Retinal pigment epithelial cell (primary cell): ENCODE data around the gene MKNK1.

Experiments
- DNase-seq: peaks from one replicate; pipeline ENCODE4 v3.0.0-alpha.2; 2010; ENCODE audit warnings: low read depth
- H3K4me3 ChIP-seq: 2 replicates; pipeline ENCODE4 v1.5.1; 2011; ENCODE audit warnings: mild to moderate bottlenecking, low read length, control low read depth, moderate library complexity
- TF ChIP-seq, protein P1 (sequence below): conservative IDR thresholded peaks from 2 replicates; pipeline ENCODE4 v1.5.1; 2011; ENCODE audit warnings: low read depth, low read length, control low read depth, inconsistent platforms

The MKNK1 gene

DNA sequence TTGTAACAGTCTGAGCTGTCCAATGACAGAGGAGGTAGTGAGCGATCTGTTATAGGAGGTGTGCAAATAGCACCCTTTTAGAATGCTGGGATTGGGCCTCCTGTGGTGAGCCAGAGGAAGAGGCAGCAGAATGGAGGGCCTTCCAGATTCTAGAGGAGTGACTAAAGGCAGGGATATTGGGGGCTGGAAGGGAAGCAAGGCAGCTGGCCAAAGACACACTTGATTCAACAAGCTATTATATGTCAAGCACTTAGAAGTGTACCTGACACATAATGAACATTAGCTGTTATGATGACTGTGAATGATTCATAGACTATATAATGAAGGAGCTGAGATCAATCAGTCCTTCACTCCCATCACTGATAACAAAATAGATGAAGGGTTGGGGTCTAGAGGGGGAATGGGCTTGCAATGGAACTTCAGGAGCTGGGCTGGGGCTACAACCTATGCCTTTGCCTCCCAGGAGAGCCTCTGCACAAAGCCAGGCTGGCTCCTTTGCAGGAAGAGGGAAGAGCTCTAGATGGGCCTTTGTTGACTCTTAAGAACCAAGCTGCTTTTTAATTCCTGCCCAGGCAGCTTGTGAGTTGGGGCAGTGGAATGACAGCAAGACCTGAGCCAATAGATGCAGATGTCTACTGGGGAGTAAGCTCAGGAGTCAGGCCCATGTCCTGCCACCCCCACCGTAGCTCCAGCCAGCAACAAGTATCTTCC is 2.3 kb upstream of the MKNK1 start:
- TF ChIP-seq, protein P1, sequence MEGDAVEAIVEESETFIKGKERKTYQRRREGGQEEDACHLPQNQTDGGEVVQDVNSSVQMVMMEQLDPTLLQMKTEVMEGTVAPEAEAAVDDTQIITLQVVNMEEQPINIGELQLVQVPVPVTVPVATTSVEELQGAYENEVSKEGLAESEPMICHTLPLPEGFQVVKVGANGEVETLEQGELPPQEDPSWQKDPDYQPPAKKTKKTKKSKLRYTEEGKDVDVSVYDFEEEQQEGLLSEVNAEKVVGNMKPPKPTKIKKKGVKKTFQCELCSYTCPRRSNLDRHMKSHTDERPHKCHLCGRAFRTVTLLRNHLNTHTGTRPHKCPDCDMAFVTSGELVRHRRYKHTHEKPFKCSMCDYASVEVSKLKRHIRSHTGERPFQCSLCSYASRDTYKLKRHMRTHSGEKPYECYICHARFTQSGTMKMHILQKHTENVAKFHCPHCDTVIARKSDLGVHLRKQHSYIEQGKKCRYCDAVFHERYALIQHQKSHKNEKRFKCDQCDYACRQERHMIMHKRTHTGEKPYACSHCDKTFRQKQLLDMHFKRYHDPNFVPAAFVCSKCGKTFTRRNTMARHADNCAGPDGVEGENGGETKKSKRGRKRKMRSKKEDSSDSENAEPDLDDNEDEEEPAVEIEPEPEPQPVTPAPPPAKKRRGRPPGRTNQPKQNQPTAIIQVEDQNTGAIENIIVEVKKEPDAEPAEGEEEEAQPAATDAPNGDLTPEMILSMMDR: no peak
- H3K4me3 ChIP-seq: no peak overlapping the region
- no peak for DNase-seq

DNA sequence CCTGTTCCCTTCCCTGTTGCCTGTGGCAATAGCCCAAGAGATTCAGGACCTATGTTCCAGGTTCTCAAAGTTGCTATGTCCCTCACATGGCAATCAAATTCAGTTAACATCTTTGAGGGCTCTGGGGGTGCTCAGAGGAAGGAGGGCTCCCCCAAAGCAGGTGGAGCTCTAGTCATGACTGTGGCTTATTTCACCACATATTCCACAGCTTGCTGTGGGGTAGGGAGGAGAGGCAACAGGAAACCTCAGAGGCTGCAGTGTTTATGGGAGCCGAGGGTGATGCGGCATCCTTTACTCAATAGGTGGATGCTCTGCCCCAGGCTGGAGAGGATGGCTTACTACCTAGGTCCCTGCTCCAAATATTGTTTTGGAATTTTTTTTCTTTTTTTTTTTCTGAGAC is 1.2 kb upstream of the MKNK1 start:
- TF ChIP-seq, protein P1: no peak
- no peak overlapping the region for H3K4me3 ChIP-seq
- DNase-seq: no peak

DNA sequence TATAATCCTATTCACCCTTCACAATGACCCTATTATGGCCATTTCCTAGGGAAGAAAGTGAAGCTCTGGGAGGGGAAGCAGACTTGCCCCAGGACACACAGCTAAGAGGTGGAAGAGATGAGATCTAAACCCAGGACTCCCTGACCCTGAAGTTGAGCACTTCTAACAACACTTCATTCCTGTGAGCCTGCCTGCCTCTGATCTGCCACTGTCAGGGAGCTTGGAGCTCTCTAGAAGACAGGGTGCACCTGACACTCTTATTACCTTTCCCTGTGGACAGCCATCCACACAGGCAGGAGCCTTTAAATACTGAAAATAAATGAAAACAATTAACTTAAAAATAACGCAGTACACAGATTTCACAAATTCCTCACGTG is 599 bp downstream of the MKNK1 start:
- no peak for DNase-seq
- peak overlapping the region; percentile 92 for H3K4me3 ChIP-seq
- TF ChIP-seq, protein P1: no peak

DNA sequence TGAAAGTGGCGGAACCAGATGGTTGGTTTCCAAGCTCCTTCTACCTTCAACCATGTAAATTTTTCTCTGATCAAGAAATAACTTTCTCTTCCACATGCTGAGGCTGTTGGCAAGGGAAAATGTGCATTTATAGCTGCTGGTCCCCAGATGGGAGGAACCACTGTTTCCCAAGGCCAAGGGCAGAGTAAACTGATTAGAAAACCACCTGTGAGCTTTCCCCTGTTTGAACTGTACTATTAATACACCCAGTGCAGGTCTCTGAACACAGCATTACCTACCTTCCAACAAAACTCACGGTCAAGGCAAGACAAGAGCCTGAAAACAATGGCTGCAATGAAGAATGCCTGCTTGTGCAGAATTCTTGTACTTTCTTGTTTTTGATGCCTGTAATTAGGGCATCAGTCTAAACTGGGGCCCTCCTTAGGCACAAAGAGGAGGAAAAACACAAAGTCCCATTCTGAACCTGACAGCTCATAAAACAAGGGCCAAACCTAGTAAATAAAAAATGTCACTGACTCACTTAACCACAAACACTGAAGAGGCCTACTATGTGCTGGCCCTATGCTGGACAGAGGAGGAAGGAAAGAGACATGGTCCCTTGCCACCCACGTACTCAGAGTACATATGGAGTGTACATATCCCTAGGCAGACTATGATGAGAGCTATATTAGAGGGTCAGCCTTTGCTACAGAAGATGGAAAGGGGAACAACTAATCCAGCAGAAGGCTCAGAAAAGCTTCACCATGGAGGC is 2.6 kb downstream of the MKNK1 start:
- TF ChIP-seq, protein P1: no peak
- H3K4me3 ChIP-seq: no peak overlapping the region
- DNase-seq: no peak

DNA sequence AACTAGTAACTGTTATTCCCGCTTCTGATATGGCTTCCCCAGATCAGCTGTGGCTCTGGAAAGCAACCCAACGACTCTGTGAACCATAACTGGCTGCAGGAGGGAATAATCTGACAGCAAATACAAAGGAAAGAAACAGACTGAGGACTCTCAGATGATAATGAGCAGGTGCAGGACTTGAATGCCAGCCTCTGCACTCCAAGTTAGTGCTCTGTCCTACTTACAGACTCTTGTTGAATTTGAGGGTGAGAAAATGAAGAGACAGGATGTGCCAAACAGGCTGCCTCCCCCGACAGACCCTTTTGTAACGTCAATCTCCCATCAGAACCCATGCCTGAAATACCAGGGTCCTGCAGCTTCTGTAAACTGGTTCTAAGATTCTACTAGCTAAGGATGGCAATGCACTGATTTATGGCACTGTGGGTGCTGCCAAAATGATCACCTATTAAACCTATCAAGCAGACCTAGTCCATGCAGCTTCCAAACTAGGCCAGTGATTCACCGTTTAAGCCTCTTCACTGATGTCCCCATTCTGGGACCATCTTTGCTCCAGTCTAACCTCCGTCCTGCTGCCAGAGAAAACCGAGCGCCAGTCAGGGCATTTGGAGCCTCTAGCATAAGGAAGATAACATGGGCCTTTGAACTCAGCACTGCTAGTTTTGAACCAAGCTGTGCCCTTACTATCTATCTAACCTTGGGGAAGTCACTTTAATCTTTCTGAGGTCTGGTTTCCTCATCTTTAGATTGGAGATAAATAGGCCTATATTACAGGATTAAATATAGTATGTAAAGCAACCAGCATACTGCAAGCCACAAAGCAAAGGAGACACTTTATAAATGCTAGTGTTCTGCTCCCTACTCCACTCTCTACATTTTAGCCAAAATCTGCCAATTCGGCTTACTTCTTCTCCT is 4.8 kb downstream of the MKNK1 start:
- no peak for DNase-seq
- H3K4me3 ChIP-seq: no peak overlapping the region
- TF ChIP-seq, protein P1: no peak

DNA sequence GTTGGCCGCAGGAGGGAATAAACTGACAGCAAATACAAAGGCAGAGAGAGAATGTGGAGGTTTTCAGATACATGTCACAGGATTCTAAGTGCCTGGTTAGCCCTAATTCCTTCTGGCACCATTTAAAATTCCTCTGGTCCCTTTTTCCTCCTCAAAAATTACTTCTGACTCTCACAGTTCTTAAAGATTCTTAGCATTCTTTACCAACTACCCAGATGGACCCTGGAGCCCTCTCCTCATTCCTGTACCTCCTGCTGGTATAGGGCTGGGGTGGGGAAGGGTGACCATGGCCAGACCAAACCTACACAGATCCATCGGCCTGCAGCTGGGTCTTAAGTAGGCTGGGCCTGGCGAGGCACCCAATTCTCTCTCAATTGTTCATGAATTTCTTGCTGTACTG is 7.2 kb downstream of the MKNK1 start:
- no peak overlapping the region for H3K4me3 ChIP-seq
- TF ChIP-seq, protein P1: no peak

More for the DNA sequence above, 7.2 kb downstream of the MKNK1 start:
- DNase-seq: peak; percentile 16
